ENCODE results near the gene PTPN12. TPM values are rescaled to one million over a fixed set of nuclear protein-coding genes. Genes with fewer than 3 reads are reported as not detected.

Gene PTPN12
- total and polyA plus RNA-seq, 2 donors = 24.9 to 79.1 TPM

DNA sequence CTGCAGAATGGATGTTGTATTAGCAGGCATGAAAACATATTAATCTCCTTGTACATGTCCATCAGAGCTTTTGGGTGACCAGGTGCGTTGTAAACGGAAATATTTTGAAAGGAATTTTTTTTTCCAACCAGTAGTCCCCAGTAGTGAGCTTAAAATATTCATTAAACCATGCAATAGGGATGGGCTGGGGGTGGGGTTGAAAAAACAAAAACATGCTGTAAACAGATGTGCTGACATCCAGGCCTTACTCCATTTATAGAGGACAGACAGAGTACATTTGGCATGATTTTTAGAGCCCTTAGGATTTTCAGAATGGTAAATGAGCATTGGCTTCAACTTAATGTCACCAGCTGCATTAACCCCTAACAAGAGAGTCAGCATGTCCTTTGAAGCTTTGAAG lies 50.2 kb downstream of the PTPN12 start:
- no peak for DNase-seq (ENCODE audit: low read depth in 6 of 9, low spot score in 9 of 9)
- Histone ChIP-seq H3K4me1 (ENCODE audit: control insufficient read depth in 2 of 2, insufficient read depth in 2 of 2, low read length in 2 of 2) (peaks cover 0 to 8% of the 10 kb centered on the region in 2 donors), H3K27me3 (ENCODE audit: control insufficient read depth in 2 of 2, insufficient read depth in 1 of 2, low read length in 1 of 2) (no peaks in the 10 kb centered on the region), H3K4me3 (ENCODE audit: low read length in 2 of 2) (no peak overlapping the region), H3K9me3 (ENCODE audit: control insufficient read depth in 2 of 2, insufficient read depth in 1 of 2, low read length in 1 of 2) (no peaks in the 10 kb centered on the region), H3K27ac (ENCODE audit: low read depth in 1 of 2, low read length in 1 of 2) (no peak overlapping the region), H3K36me3 (ENCODE audit: control insufficient read depth in 2 of 2, insufficient read depth in 2 of 2, low read length in 1 of 2) (no peaks in the 10 kb centered on the region)
- WGBS = 99% methylated on average over 2 of the region's 2 CpGs

DNA sequence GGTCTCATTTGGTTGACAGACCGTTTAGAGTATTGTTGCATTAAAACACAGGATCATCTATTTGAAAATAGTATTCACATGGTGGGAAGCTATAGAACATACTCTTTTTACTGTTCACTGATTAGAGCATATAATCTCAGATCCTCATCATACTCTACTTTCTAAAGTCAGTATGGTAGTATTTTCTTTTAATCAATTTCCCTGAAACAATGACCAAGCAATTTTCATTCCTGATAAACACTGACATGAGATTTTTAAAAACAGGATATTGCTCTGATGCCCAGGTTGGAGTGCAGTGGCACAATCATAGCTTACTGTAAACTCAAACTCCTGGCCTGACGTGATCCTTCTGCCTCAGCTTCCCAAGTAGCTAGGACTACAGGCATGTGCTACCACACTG lies 63.9 kb downstream of the PTPN12 start:
- no peaks in the 10 kb centered on the region for H3K9me3 ChIP-seq (ENCODE audit: control insufficient read depth in 2 of 2, insufficient read depth in 1 of 2, low read length in 1 of 2)
- H3K4me3 ChIP-seq (ENCODE audit: low read length in 2 of 2) = no peak overlapping the region
- no peak overlapping the region for H3K27ac ChIP-seq (ENCODE audit: low read depth in 1 of 2, low read length in 1 of 2)
- no peaks in the 10 kb centered on the region for H3K27me3 ChIP-seq (ENCODE audit: control insufficient read depth in 2 of 2, insufficient read depth in 1 of 2, low read length in 1 of 2)
- DNase-seq (ENCODE audit: low read depth in 6 of 9, low spot score in 9 of 9) = no peak
- H3K4me1 ChIP-seq (ENCODE audit: control insufficient read depth in 2 of 2, insufficient read depth in 2 of 2, low read length in 2 of 2) = no peaks in the 10 kb centered on the region
- WGBS = 92% methylated on average over 2 of the region's 2 CpGs
- H3K36me3 ChIP-seq (ENCODE audit: control insufficient read depth in 2 of 2, insufficient read depth in 2 of 2, low read length in 1 of 2) = peaks cover 4 to 14% of the 10 kb centered on the region in 2 donors

DNA sequence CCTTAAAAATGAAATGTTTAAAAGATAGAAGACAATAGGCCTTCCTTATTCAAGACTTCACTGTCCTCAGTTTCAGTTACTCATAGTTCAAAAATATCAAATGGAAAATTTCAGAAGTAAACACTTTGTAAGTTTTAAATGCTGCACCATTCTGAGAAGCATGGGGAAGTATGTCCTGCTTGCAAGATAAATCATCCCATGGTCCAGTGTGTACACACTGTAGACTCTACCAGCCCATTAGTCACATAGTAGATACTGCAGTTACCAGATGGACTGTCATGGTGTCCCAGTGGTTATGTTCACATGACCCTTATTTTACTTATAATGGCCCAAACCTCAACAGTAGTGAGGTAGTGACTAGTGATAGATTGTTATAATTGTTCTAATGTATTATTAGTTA lies 69.5 kb downstream of the PTPN12 start:
- Histone ChIP-seq H3K4me3 (ENCODE audit: low read length in 2 of 2) (no peak overlapping the region), H3K27me3 (ENCODE audit: control insufficient read depth in 2 of 2, insufficient read depth in 1 of 2, low read length in 1 of 2) (no peaks in the 10 kb centered on the region), H3K9me3 (ENCODE audit: control insufficient read depth in 2 of 2, insufficient read depth in 1 of 2, low read length in 1 of 2) (no peaks in the 10 kb centered on the region), H3K27ac (ENCODE audit: low read depth in 1 of 2, low read length in 1 of 2) (no peak overlapping the region), H3K4me1 (ENCODE audit: control insufficient read depth in 2 of 2, insufficient read depth in 2 of 2, low read length in 2 of 2) (no peaks in the 10 kb centered on the region), H3K36me3 (ENCODE audit: control insufficient read depth in 2 of 2, insufficient read depth in 2 of 2, low read length in 1 of 2) (peaks cover 0 to 5% of the 10 kb centered on the region in 2 donors)
- DNase-seq (ENCODE audit: low read depth in 6 of 9, low spot score in 9 of 9) = no peak

DNA sequence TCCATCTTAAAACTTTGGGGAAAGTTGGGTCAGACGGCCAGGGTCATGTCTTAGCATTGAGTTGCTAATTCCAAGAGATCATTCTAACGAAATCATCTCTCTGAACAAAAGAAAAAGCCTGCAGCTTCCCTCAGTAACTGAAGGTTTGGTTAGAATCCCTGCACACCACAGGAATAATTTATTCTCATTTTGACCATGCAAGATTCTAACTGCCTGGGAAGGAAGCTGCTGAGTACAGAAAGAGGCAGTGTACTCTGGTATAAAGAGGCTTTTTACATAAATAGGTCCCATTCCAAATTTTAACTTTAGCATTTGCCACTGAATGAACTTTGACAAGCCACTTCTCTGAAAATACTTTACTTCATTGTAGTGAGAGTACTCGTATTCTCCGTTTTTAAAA lies 82.2 kb downstream of the PTPN12 start:
- WGBS = 97% methylated on average over 4 of the region's 4 CpGs
- peaks cover 4 to 5% of the 10 kb centered on the region in 2 donors for H3K36me3 ChIP-seq (ENCODE audit: control insufficient read depth in 2 of 2, insufficient read depth in 2 of 2, low read length in 1 of 2)
- DNase-seq (ENCODE audit: low read depth in 6 of 9, low spot score in 9 of 9) = no peak
- H3K4me1 ChIP-seq (ENCODE audit: control insufficient read depth in 2 of 2, insufficient read depth in 2 of 2, low read length in 2 of 2) = no peaks in the 10 kb centered on the region
- H3K27ac ChIP-seq (ENCODE audit: low read depth in 1 of 2, low read length in 1 of 2) = no peak overlapping the region
- H3K27me3 ChIP-seq (ENCODE audit: control insufficient read depth in 2 of 2, insufficient read depth in 1 of 2, low read length in 1 of 2) = no peaks in the 10 kb centered on the region
- H3K9me3 ChIP-seq (ENCODE audit: control insufficient read depth in 2 of 2, insufficient read depth in 1 of 2, low read length in 1 of 2) = no peaks in the 10 kb centered on the region
- H3K4me3 ChIP-seq (ENCODE audit: low read length in 2 of 2) = no peak overlapping the region

DNA sequence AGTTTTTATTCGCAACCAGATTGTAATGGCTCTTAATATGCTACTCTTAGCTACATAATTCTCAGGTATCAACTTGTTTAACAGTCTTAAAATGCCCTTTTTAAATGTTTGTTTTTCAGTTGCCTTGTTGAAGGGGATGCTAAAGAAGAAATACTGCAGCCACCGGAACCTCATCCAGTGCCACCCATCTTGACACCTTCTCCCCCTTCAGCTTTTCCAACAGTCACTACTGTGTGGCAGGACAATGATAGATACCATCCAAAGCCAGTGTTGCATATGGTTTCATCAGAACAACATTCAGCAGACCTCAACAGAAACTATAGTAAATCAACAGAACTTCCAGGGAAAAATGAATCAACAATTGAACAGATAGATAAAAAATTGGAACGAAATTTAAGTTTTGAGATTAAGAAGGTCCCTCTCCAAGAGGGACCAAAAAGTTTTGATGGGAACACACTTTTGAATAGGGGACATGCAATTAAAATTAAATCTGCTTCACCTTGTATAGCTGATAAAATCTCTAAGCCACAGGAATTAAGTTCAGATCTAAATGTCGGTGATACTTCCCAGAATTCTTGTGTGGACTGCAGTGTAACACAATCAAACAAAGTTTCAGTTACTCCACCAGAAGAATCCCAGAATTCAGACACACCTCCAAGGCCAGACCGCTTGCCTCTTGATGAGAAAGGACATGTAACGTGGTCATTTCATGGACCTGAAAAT lies 89.7 kb downstream of the PTPN12 start:
- 98% methylated on average over 6 of the region's 6 CpGs for WGBS
- Histone ChIP-seq H3K4me1 (ENCODE audit: control insufficient read depth in 2 of 2, insufficient read depth in 2 of 2, low read length in 2 of 2) (no peaks in the 10 kb centered on the region), H3K27me3 (ENCODE audit: control insufficient read depth in 2 of 2, insufficient read depth in 1 of 2, low read length in 1 of 2) (no peaks in the 10 kb centered on the region), H3K36me3 (ENCODE audit: control insufficient read depth in 2 of 2, insufficient read depth in 2 of 2, low read length in 1 of 2) (peaks cover 10 to 20% of the 10 kb centered on the region in 2 donors), H3K4me3 (ENCODE audit: low read length in 2 of 2) (no peak overlapping the region), H3K9me3 (ENCODE audit: control insufficient read depth in 2 of 2, insufficient read depth in 1 of 2, low read length in 1 of 2) (no peaks in the 10 kb centered on the region), H3K27ac (ENCODE audit: low read depth in 1 of 2, low read length in 1 of 2) (no peak overlapping the region)
- no peak for DNase-seq (ENCODE audit: low read depth in 6 of 9, low spot score in 9 of 9)

DNA sequence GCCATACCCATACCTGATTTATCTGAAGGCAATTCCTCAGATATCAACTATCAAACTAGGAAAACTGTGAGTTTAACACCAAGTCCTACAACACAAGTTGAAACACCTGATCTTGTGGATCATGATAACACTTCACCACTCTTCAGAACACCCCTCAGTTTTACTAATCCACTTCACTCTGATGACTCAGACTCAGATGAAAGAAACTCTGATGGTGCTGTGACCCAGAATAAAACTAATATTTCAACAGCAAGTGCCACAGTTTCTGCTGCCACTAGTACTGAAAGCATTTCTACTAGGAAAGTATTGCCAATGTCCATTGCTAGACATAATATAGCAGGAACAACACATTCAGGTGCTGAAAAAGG lies 90.2 kb downstream of the PTPN12 start:
- H3K4me1 ChIP-seq (ENCODE audit: control insufficient read depth in 2 of 2, insufficient read depth in 2 of 2, low read length in 2 of 2) = no peaks in the 10 kb centered on the region
- H3K27me3 ChIP-seq (ENCODE audit: control insufficient read depth in 2 of 2, insufficient read depth in 1 of 2, low read length in 1 of 2) = no peaks in the 10 kb centered on the region
- H3K9me3 ChIP-seq (ENCODE audit: control insufficient read depth in 2 of 2, insufficient read depth in 1 of 2, low read length in 1 of 2) = no peaks in the 10 kb centered on the region
- peaks cover 7 to 20% of the 10 kb centered on the region in 2 donors for H3K36me3 ChIP-seq (ENCODE audit: control insufficient read depth in 2 of 2, insufficient read depth in 2 of 2, low read length in 1 of 2)
- no peak overlapping the region for H3K4me3 ChIP-seq (ENCODE audit: low read length in 2 of 2)
- no peak overlapping the region for H3K27ac ChIP-seq (ENCODE audit: low read depth in 1 of 2, low read length in 1 of 2)
- DNase-seq (ENCODE audit: low read depth in 6 of 9, low spot score in 9 of 9) = no peak

DNA sequence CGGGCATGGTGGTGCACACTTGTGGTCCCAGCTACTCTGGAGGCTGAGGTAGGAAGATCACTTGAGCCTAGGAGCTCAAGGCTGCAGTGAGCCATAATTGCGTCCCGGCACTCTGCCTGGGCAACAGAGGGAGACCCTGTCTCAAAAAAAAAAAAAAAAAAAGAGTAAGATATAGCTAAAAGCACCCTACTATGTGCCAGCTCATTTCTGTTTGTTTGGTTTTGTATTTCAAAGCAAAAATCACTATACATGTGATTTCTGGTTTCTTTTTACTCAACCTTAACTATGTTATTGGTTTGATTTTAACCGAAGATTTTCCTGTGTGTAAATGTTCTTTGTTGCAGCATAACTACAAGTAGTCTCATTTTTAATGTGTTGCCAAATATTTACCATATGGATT lies 92.7 kb downstream of the PTPN12 start:
- Histone ChIP-seq H3K27ac (ENCODE audit: low read depth in 1 of 2, low read length in 1 of 2) (no peak overlapping the region), H3K4me3 (ENCODE audit: low read length in 2 of 2) (no peak overlapping the region), H3K4me1 (ENCODE audit: control insufficient read depth in 2 of 2, insufficient read depth in 2 of 2, low read length in 2 of 2) (no peaks in the 10 kb centered on the region), H3K9me3 (ENCODE audit: control insufficient read depth in 2 of 2, insufficient read depth in 1 of 2, low read length in 1 of 2) (no peaks in the 10 kb centered on the region), H3K27me3 (ENCODE audit: control insufficient read depth in 2 of 2, insufficient read depth in 1 of 2, low read length in 1 of 2) (no peaks in the 10 kb centered on the region), H3K36me3 (ENCODE audit: control insufficient read depth in 2 of 2, insufficient read depth in 2 of 2, low read length in 1 of 2) (peaks cover 7 to 20% of the 10 kb centered on the region in 2 donors)
- WGBS = 98% methylated on average over 4 of the region's 4 CpGs
- DNase-seq (ENCODE audit: low read depth in 6 of 9, low spot score in 9 of 9) = no peak

DNA sequence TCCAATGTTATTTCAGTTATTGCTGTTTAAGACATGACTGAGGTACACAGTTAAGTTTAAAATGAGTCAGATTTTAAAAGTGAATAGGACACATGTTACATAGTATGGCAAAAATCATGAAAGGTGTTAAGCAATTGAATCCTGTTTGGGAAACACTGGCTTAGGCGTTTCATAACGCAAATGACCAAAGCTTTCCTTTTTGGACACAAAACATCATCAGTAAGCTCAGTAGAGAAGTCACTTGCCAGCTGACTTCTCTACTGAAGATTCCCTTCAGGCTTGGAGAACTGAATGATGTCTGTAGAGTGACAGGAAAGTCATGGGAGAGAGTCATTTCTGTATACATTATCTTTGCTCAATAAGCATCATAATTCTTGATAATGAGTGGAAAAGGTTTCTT lies 94.7 kb downstream of the PTPN12 start:
- no peak for DNase-seq (ENCODE audit: low read depth in 6 of 9, low spot score in 9 of 9)
- 96% methylated on average over 2 of the region's 2 CpGs for WGBS
- H3K4me3 ChIP-seq (ENCODE audit: low read length in 2 of 2) = no peak overlapping the region
- no peaks in the 10 kb centered on the region for H3K27me3 ChIP-seq (ENCODE audit: control insufficient read depth in 2 of 2, insufficient read depth in 1 of 2, low read length in 1 of 2)
- H3K9me3 ChIP-seq (ENCODE audit: control insufficient read depth in 2 of 2, insufficient read depth in 1 of 2, low read length in 1 of 2) = no peaks in the 10 kb centered on the region
- H3K27ac ChIP-seq (ENCODE audit: low read depth in 1 of 2, low read length in 1 of 2) = no peak overlapping the region
- peaks cover 7 to 15% of the 10 kb centered on the region in 2 donors for H3K36me3 ChIP-seq (ENCODE audit: control insufficient read depth in 2 of 2, insufficient read depth in 2 of 2, low read length in 1 of 2)
- H3K4me1 ChIP-seq (ENCODE audit: control insufficient read depth in 2 of 2, insufficient read depth in 2 of 2, low read length in 2 of 2) = no peaks in the 10 kb centered on the region

DNA sequence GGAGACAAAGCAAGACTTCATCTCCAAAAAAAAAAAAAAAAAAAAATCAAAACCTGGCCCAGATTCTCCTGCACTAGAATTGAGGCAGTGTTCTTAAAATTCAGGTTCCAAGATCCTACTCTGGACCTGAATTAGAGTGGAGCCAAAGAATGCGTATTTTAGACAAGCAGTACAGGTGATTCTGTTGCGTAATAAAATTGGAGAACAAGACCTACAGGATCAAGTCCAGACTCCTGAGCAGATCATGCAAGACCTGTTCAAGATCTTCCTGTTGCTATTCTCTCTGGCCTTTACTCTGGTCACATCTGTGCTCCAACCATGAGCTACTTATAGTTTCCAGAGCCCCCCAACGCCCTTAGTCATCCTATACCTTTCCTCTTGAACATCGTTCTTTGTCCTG lies 107.7 kb downstream of the PTPN12 start:
- Histone ChIP-seq H3K27ac (ENCODE audit: low read depth in 1 of 2, low read length in 1 of 2) (no peak overlapping the region), H3K4me3 (ENCODE audit: low read length in 2 of 2) (no peak overlapping the region), H3K27me3 (ENCODE audit: control insufficient read depth in 2 of 2, insufficient read depth in 1 of 2, low read length in 1 of 2) (no peaks in the 10 kb centered on the region), H3K36me3 (ENCODE audit: control insufficient read depth in 2 of 2, insufficient read depth in 2 of 2, low read length in 1 of 2) (no peaks in the 10 kb centered on the region), H3K4me1 (ENCODE audit: control insufficient read depth in 2 of 2, insufficient read depth in 2 of 2, low read length in 2 of 2) (no peaks in the 10 kb centered on the region), H3K9me3 (ENCODE audit: control insufficient read depth in 2 of 2, insufficient read depth in 1 of 2, low read length in 1 of 2) (no peaks in the 10 kb centered on the region)
- no peak for DNase-seq (ENCODE audit: low read depth in 6 of 9, low spot score in 9 of 9)
- 94% methylated on average over 4 of the region's 4 CpGs for WGBS

Data from thymus (tissue), 11 donors.